Astrocyte (in vitro differentiated cells and primary cell): ENCODE measurements around the gene TTC36. TPM values are rescaled to one million over a fixed set of nuclear protein-coding genes. Genes with fewer than 3 reads are reported as not detected.

Experiments
- DNase-seq: peaks from one replicate; pipeline ENCODE4 v3.0.0-alpha.2; 2010; ENCODE audit warnings: low read depth
- FAIRE-seq: peaks from 2 replicates; lab custom pipeline; 2011; peaks lifted over from hg19 to GRCh38; lab: Jason Lieb, UNC
- H2AFZ ChIP-seq: 2 replicates; pipeline ENCODE4 v1.6.0; 2012; ENCODE audit warnings: low read depth, low read length, inconsistent platforms
- H3K27ac ChIP-seq: 2 replicates; pipeline ENCODE4 v1.5.1; 2011; ENCODE audit warnings: low read depth, low read length, inconsistent platforms
- H3K27me3 ChIP-seq: 2 replicates; pipeline ENCODE4 v1.6.0; 2011; ENCODE audit warnings: low read length, inconsistent platforms; ENCODE audit not compliant: insufficient read depth
- H3K36me3 ChIP-seq: 2 replicates; pipeline ENCODE4 v1.5.1; 2011; ENCODE audit warnings: low read length, inconsistent platforms; ENCODE audit not compliant: insufficient read depth
- H3K4me1 ChIP-seq: 2 replicates; pipeline ENCODE4 v1.5.1; 2011; ENCODE audit warnings: low read length, inconsistent platforms; ENCODE audit not compliant: insufficient read depth
- H3K4me2 ChIP-seq: 2 replicates; pipeline ENCODE4 v1.6.0; 2012; ENCODE audit warnings: low read length, inconsistent platforms
- H3K4me3 ChIP-seq: 2 replicates; pipeline ENCODE4 v1.5.1; 2011; ENCODE audit warnings: low read depth, mild to moderate bottlenecking, low read length, inconsistent platforms; ENCODE audit not compliant: insufficient read depth
- H3K79me2 ChIP-seq: 2 replicates; pipeline ENCODE4 v1.6.0; 2012; ENCODE audit warnings: mild to moderate bottlenecking, low read length, inconsistent platforms; ENCODE audit not compliant: insufficient read depth
- H3K9ac ChIP-seq: 2 replicates; pipeline ENCODE4 v1.6.0; 2012; ENCODE audit warnings: mild to moderate bottlenecking, low read length, inconsistent platforms
- H3K9me3 ChIP-seq: 2 replicates; pipeline ENCODE4 v1.5.1; 2012; ENCODE audit warnings: low read depth, mild to moderate bottlenecking, low read length, inconsistent platforms; ENCODE audit not compliant: insufficient read depth
- H4K20me1 ChIP-seq: 2 replicates; pipeline ENCODE4 v1.6.0; 2012; ENCODE audit warnings: low read length, inconsistent platforms; ENCODE audit not compliant: insufficient read depth
- H3K27ac Mint-ChIP-seq: one replicate; pipeline ENCODE4 v1.8.0; 2021; ENCODE audit warnings: mild to moderate bottlenecking, mixed read lengths; ENCODE audit not compliant: unreplicated experiment
- H3K27me3 Mint-ChIP-seq: one replicate; pipeline ENCODE4 v1.8.0; 2021; ENCODE audit warnings: low read depth, mixed read lengths; ENCODE audit not compliant: unreplicated experiment
- H3K36me3 Mint-ChIP-seq: one replicate; pipeline ENCODE4 v1.8.0; 2021; ENCODE audit warnings: low read depth, mixed read lengths; ENCODE audit not compliant: unreplicated experiment
- H3K4me1 Mint-ChIP-seq: one replicate; pipeline ENCODE4 v1.8.0; 2021; ENCODE audit warnings: low read depth, mixed read lengths; ENCODE audit not compliant: unreplicated experiment
- H3K4me3 Mint-ChIP-seq: one replicate; pipeline ENCODE4 v1.8.0; 2021; ENCODE audit warnings: mild to moderate bottlenecking, moderate library complexity, mixed read lengths; ENCODE audit not compliant: unreplicated experiment
- H3K9me3 Mint-ChIP-seq: one replicate; pipeline ENCODE4 v1.8.0; 2021; ENCODE audit warnings: mild to moderate bottlenecking, mixed read lengths; ENCODE audit not compliant: unreplicated experiment
- CTCF ChIP-seq: IDR thresholded peaks from 2 replicates; pipeline ENCODE4 v1.5.1; 2011; ENCODE audit warnings: low read depth, mild to moderate bottlenecking, inconsistent platforms, low read length, moderate library complexity; ENCODE audit not compliant: insufficient read depth
- EZH2 ChIP-seq: IDR thresholded peaks from 2 replicates; pipeline ENCODE4 v1.6.1; 2012; ENCODE audit warnings: mild to moderate bottlenecking, low read length, inconsistent platforms; ENCODE audit not compliant: insufficient read depth
- total RNA-seq: library from RNA; stranded (reverse); gene quantifications from 2 replicates; pipeline ENCODE4 v1.2.1, GENCODE V29; 2021

TTC36 gene
- total RNA-seq, 1 donor from 2014 or later: 0.43 TPM

GRCh38 chr11:118514103-118514502 is 13.2 kb upstream of the TTC36 start:
- Histone ChIP-seq H3K79me2 (no peaks in the 10 kb centered on the region), H3K9me3 (no peaks in the 10 kb centered on the region), H3K27ac (no peak overlapping the region), H4K20me1 (no peaks in the 10 kb centered on the region), H3K9ac (no peak overlapping the region), H3K36me3 (peaks cover 66% of the 10 kb centered on the region), H3K4me2 (no peak overlapping the region), H3K4me1 (no peaks in the 10 kb centered on the region), H3K4me3 (no peak overlapping the region), H2AFZ (no peak overlapping the region), H3K27me3 (no peaks in the 10 kb centered on the region)
- Mint-ChIP-seq H3K9me3 (no peaks in the 10 kb centered on the region), H3K36me3 (peaks cover 10% of the 10 kb centered on the region), H3K27me3 (no peaks in the 10 kb centered on the region), H3K4me3 (no peak overlapping the region), H3K27ac (no peak overlapping the region), H3K4me1 (no peaks in the 10 kb centered on the region)
- no peak for TF ChIP-seq EZH2
- no peak for TF ChIP-seq CTCF
- DNase-seq (no peak), FAIRE-seq (no peak)

- no peak overlapping the region for H3K4me3 Mint-ChIP-seq
- H3K27me3 ChIP-seq: no peaks in the 10 kb centered on the region
- no peak for TF ChIP-seq CTCF
- TF ChIP-seq EZH2: no peak
- no peaks in the 10 kb centered on the region for H3K27me3 Mint-ChIP-seq
- no peak overlapping the region for H3K4me3 ChIP-seq
- no peak overlapping the region for H3K27ac ChIP-seq
- no peaks in the 10 kb centered on the region for H3K4me1 ChIP-seq
- H3K9ac ChIP-seq: no peak overlapping the region
- no peaks in the 10 kb centered on the region for H3K79me2 ChIP-seq
- no peak overlapping the region for H3K27ac Mint-ChIP-seq
- H3K9me3 Mint-ChIP-seq: no peaks in the 10 kb centered on the region
- no peak overlapping the region for H2AFZ ChIP-seq
- H3K4me1 Mint-ChIP-seq: no peaks in the 10 kb centered on the region
- H3K9me3 ChIP-seq: no peaks in the 10 kb centered on the region
- no peak for FAIRE-seq
- H4K20me1 ChIP-seq: peaks cover 14% of the 10 kb centered on the region
- H3K36me3 ChIP-seq: peaks cover 65% of the 10 kb centered on the region
- peaks cover 20% of the 10 kb centered on the region for H3K36me3 Mint-ChIP-seq
- DNase-seq: no peak
- no peak overlapping the region for H3K4me2 ChIP-seq
Measured at GRCh38 chr11:118519549-118519948, 7.7 kb upstream of the TTC36 start.

- Mint-ChIP-seq H3K4me3 (no peak overlapping the region), H3K4me1 (no peaks in the 10 kb centered on the region), H3K27ac (no peak overlapping the region), H3K27me3 (no peaks in the 10 kb centered on the region), H3K36me3 (peaks cover 16% of the 10 kb centered on the region), H3K9me3 (no peaks in the 10 kb centered on the region)
- peaks cover 14% of the 10 kb centered on the region for H4K20me1 ChIP-seq
- TF ChIP-seq CTCF (no peak), EZH2 (no peak)
- no peak overlapping the region for H3K9ac ChIP-seq
- no peaks in the 10 kb centered on the region for H3K27me3 ChIP-seq
- H3K79me2 ChIP-seq: no peaks in the 10 kb centered on the region
- no peak for FAIRE-seq
- no peak overlapping the region for H2AFZ ChIP-seq
- no peak overlapping the region for H3K4me2 ChIP-seq
- H3K4me1 ChIP-seq: no peaks in the 10 kb centered on the region
- DNase-seq: no peak
- H3K27ac ChIP-seq: no peak overlapping the region
- H3K36me3 ChIP-seq: peaks cover 56% of the 10 kb centered on the region
- no peak overlapping the region for H3K4me3 ChIP-seq
- no peaks in the 10 kb centered on the region for H3K9me3 ChIP-seq
Measured at GRCh38 chr11:118521892-118522311, 5.4 kb upstream of the TTC36 start.
